Endothelial cell of umbilical vein (primary cell): ENCODE data around the gene POLR2L. TPM values are rescaled to one million over a fixed set of nuclear protein-coding genes. Genes with fewer than 3 reads are reported as not detected.

Source experiments
- BruUV-seq: library from RNA; stranded (reverse); fragments of 400-500 nt; replicated peaks from 2 replicates; lab custom pipeline; 2021; lab: Mats Ljungman, UMichigan
- CTCF ChIA-PET: fragments of 300-600, 350-600 bp; sonication (Branson Sonifier 250); formaldehyde crosslinking; loops from one replicate; lab custom pipeline; 2021; ENCODE audit warnings: antibody characterized with exemption, inconsistent platforms; lab: Charles Lee
- POLR2A ChIA-PET: fragments of 300-600, 350-600 bp; sonication (Branson Sonifier 250); formaldehyde crosslinking; loops from one replicate; lab custom pipeline; 2021; ENCODE audit warnings: antibody characterized with exemption, inconsistent platforms; lab: Charles Lee
- DNase-seq: peaks from one replicate; pipeline ENCODE4 v3.0.0-alpha.2; 2011; ENCODE audit warnings: low read depth, low spot score
- FAIRE-seq: peaks from 2 replicates; lab custom pipeline; 2011; peaks lifted over from hg19 to GRCh38; lab: Jason Lieb, UNC
- H2AFZ ChIP-seq: 2 replicates; pipeline ENCODE4 v1.6.0; 2012; ENCODE audit warnings: low read depth, low read length, control low read depth, inconsistent platforms
- H3K27ac ChIP-seq: 2 replicates; pipeline ENCODE4 v1.5.1; 2011; ENCODE audit warnings: low read depth, mild to moderate bottlenecking, control low read depth, low read length, moderate library complexity; ENCODE audit not compliant: insufficient read depth
- H3K27me3 ChIP-seq, 2 experiments: 2 replicates each; pipeline versions ENCODE4 v1.6.0 to v1.6.1; 2011; ENCODE audit warnings: low read length in 2 of 2, mixed read lengths in 1 of 2; ENCODE audit not compliant: control insufficient read depth in 2 of 2, insufficient read depth in 2 of 2
- H3K36me3 ChIP-seq, 2 experiments: 2 replicates in 1 of 2; 3 replicates in 1 of 2; pipeline ENCODE4 v1.5.1; 2011; ENCODE audit warnings: low read length in 2 of 2, mild to moderate bottlenecking in 1 of 2, moderate library complexity in 1 of 2; ENCODE audit not compliant: control insufficient read depth in 2 of 2, insufficient read depth in 2 of 2; ENCODE audit errors: extremely low read depth in 1 of 2
- H3K4me1 ChIP-seq: 3 replicates; pipeline ENCODE4 v1.5.1; 2011; ENCODE audit warnings: mild to moderate bottlenecking, low read length; ENCODE audit not compliant: control insufficient read depth, insufficient read depth; ENCODE audit errors: extremely low read depth
- H3K4me2 ChIP-seq: 2 replicates; pipeline ENCODE4 v1.6.1; 2011; ENCODE audit warnings: low read length, control low read depth, mixed read lengths; ENCODE audit not compliant: insufficient read depth
- H3K4me3 ChIP-seq, 3 experiments: fragments of 200-600 bp in 1 of 3; sonication (generic), shearing (Covaris generic) in 1 of 3; replicated peaks in 1 of 3; 2 replicates each; pipeline ENCODE4 v1.5.1; 2011 to 2016; ENCODE audit warnings: control low read depth in 3 of 3, low read length in 3 of 3, mild to moderate bottlenecking in 2 of 3, inconsistent platforms in 1 of 3, low read depth in 1 of 3, moderate library complexity in 1 of 3; ENCODE audit not compliant: insufficient read depth in 1 of 3
- H3K79me2 ChIP-seq: 2 replicates; pipeline ENCODE4 v1.6.0; 2012; ENCODE audit warnings: low read length, inconsistent platforms; ENCODE audit not compliant: control insufficient read depth, insufficient read depth
- H3K9ac ChIP-seq: replicated peaks from 2 replicates; pipeline ENCODE3; 2011; ENCODE audit warnings: low read length, control low read depth; ENCODE audit not compliant: insufficient read depth; ENCODE audit errors: extremely low read depth
- H3K9me1 ChIP-seq: replicated peaks from 3 replicates; pipeline ENCODE4 v1.6.0; 2011; ENCODE audit warnings: mild to moderate bottlenecking, low read length; ENCODE audit not compliant: control insufficient read depth, insufficient read depth; ENCODE audit errors: extremely low read depth
- H3K9me3 ChIP-seq: replicated peaks from 2 replicates; pipeline ENCODE4 v1.5.1; 2012; ENCODE audit warnings: low read length, inconsistent platforms; ENCODE audit not compliant: control insufficient read depth, insufficient read depth
- H4K20me1 ChIP-seq: replicated peaks from 2 replicates; pipeline ENCODE3; 2011; ENCODE audit warnings: mild to moderate bottlenecking, low read length; ENCODE audit not compliant: control insufficient read depth, insufficient read depth; ENCODE audit errors: extremely low read depth
- CTCF ChIP-seq, 2 donors: IDR thresholded peaks; 1 replicate in 1 of 2; 2 replicates in 1 of 2; pipeline ENCODE4 v1.5.1; 2011; ENCODE audit warnings: low read length in 2 of 2, mild to moderate bottlenecking in 2 of 2, moderate library complexity in 2 of 2, control low read depth in 1 of 2, inconsistent platforms in 1 of 2, low read depth in 1 of 2; ENCODE audit not compliant: insufficient read depth in 1 of 2; ENCODE audit errors: extremely low read depth in 1 of 2
- EZH2 ChIP-seq: IDR thresholded peaks from 2 replicates; pipeline ENCODE4 v1.6.1; 2012; ENCODE audit warnings: borderline replicate concordance, low read depth, mild to moderate bottlenecking, moderate library complexity, low read length, inconsistent platforms; ENCODE audit not compliant: severe bottlenecking
- FOS ChIP-seq: IDR thresholded peaks from 2 replicates; pipeline ENCODE4 v1.6.1; 2011; ENCODE audit warnings: mild to moderate bottlenecking, low read length, moderate library complexity, borderline replicate concordance; ENCODE audit not compliant: insufficient read depth
- GATA2 ChIP-seq: IDR thresholded peaks from 2 replicates; pipeline ENCODE4 v1.7.0; 2011; ENCODE audit warnings: low read depth, mild to moderate bottlenecking, moderate library complexity, mixed read lengths, low read length; ENCODE audit not compliant: insufficient read length, insufficient read depth
- JUN ChIP-seq: IDR thresholded peaks from 2 replicates; pipeline ENCODE4 v1.6.1; 2011; ENCODE audit warnings: borderline replicate concordance, low read depth; ENCODE audit not compliant: insufficient read length, insufficient read depth
- MYC ChIP-seq: IDR thresholded peaks from one replicate; pipeline ENCODE4 v1.6.1; 2011; ENCODE audit warnings: mild to moderate bottlenecking, low read depth, low read length
- POLR2A ChIP-seq: IDR thresholded peaks from 2 replicates; pipeline ENCODE4 v1.6.1; 2012; ENCODE audit warnings: low read depth, mild to moderate bottlenecking, control low read depth, low read length
- POLR2AphosphoS5 ChIP-seq: IDR thresholded peaks from 2 replicates; pipeline ENCODE4 v1.6.1; 2012; ENCODE audit warnings: low read depth, mild to moderate bottlenecking, control low read depth, low read length, moderate library complexity; ENCODE audit not compliant: insufficient read depth
- dilution Hi-C: fragments of 300-500 bp; cut with MboI; formaldehyde crosslinking; loops from one replicate; pipeline ENCODE4 v1.15.0; 2019; ENCODE audit warnings: low sequenced_read_pairs; ENCODE audit not compliant: extremely low pct_ligation_motif_present
- intact Hi-C: fragments of 100-400 bp; cut with micrococcal nuclease; formaldehyde crosslinking; loops from one replicate; pipeline ENCODE4 v1.10.0; 2022
- polyA plus RNA-seq, 4 experiments: library from polyadenylated mRNA; depleted of rRNA in 3 of 4; stranded (reverse) in 3 of 4; unstranded in 1 of 4; fragments of >200 nt; gene quantifications; 2 replicates each; pipeline versions ENCODE4 v1.2.1 to v1.2.3, GENCODE V29; 2011 to 2012; ENCODE audit warnings: missing spikeins in 1 of 4
- total RNA-seq: library from RNA; stranded (reverse); gene quantifications from 2 replicates; pipeline ENCODE4 v1.2.3, GENCODE V29; 2021

The POLR2L gene
- total and polyA plus RNA-seq, 2 donors (not counting 3 experiments of a cell fraction or from before 2014, with no cell fraction given), result 146 to 259 TPM

- DNase-seq, result no peak
- Histone ChIP-seq H3K27me3 (no peaks in the 10 kb centered on the region), H3K79me2 (no peaks in the 10 kb centered on the region), H3K4me3 (no peak overlapping the region), H3K4me1 (peaks cover 16% of the 10 kb centered on the region), H4K20me1 (no peaks in the 10 kb centered on the region), H3K9me1 (no peaks in the 10 kb centered on the region), H3K9ac (no peak overlapping the region), H3K27ac (no peak overlapping the region), H3K9me3 (no peaks in the 10 kb centered on the region), H2AFZ (no peak overlapping the region), H3K4me2 (no peak overlapping the region), H3K36me3 (peaks cover 0 to 20% of the 10 kb centered on the region in 2 experiments)
- ChIA-PET POLR2A (no interaction called here), CTCF (no interaction called here)
- TF ChIP-seq EZH2 (no peak), FOS (no peak), POLR2A (no peak), MYC (no peak), CTCF (IDR thresholded peaks at IDR 0.05; ENCODE audit: extremely low read depth in 1 of 2, insufficient read depth in 1 of 2, low read depth in 1 of 2, low read length in 2 of 2) (no peak), GATA2 (no peak), POLR2AphosphoS5 (no peak), JUN (no peak)
- intact Hi-C loops (no loop called here), dilution Hi-C loops (no loop called here)
- no TSS peak for BruUV-seq
- FAIRE-seq, result no peak
These were observed 40.2 kb downstream of the POLR2L start for GRCh38 chr11:802018-802617.
